Loucy (cell line): ENCODE data around the gene SPTLC3.

Experiments used
- H2AFZ ChIP-seq: fragments of 200-600 bp; sonication (generic); 2 replicates; pipeline ENCODE4 v1.6.0; 2016; ENCODE audit warnings: antibody characterized with exemption, mild to moderate bottlenecking, low read length, moderate library complexity
- H3F3A ChIP-seq: fragments of 200-600 bp; 2 replicates; pipeline ENCODE4 v1.6.0; 2016; ENCODE audit warnings: antibody characterized with exemption, low read depth, mild to moderate bottlenecking
- H3K27me3 ChIP-seq: fragments of 200-600 bp; sonication (generic); 2 replicates; pipeline ENCODE4 v1.6.1; 2014; ENCODE audit warnings: low read length, mild to moderate bottlenecking; ENCODE audit not compliant: insufficient read depth, poor library complexity, severe bottlenecking
- H3K36me3 ChIP-seq: fragments of 200-600 bp; sonication (generic); 2 replicates; pipeline ENCODE4 v1.6.1; 2016; ENCODE audit warnings: low read length; ENCODE audit not compliant: insufficient read depth
- H3K4me1 ChIP-seq: fragments of 200-600 bp; sonication (generic); 2 replicates; pipeline ENCODE4 v1.5.1; 2014; ENCODE audit warnings: low read length, mild to moderate bottlenecking; ENCODE audit not compliant: insufficient read depth, poor library complexity, severe bottlenecking
- H3K4me2 ChIP-seq: fragments of 200-600 bp; sonication (generic); 2 replicates; pipeline ENCODE4 v1.6.0; 2014; ENCODE audit warnings: antibody characterized with exemption, low read length, low read depth, mild to moderate bottlenecking; ENCODE audit not compliant: poor library complexity, severe bottlenecking
- H3K4me3 ChIP-seq: fragments of 200-600 bp; sonication (generic); 2 replicates; pipeline ENCODE4 v1.5.1; 2014; ENCODE audit warnings: low read length, mild to moderate bottlenecking, mixed read lengths; ENCODE audit not compliant: poor library complexity, severe bottlenecking
- H3K79me2 ChIP-seq: fragments of 200-600 bp; sonication (generic); 2 replicates; pipeline ENCODE4 v1.6.1; 2014; ENCODE audit warnings: low read length; ENCODE audit not compliant: insufficient read depth
- H3K9ac ChIP-seq: fragments of 200-600 bp; sonication (generic); 2 replicates; pipeline ENCODE4 v1.6.0; 2014; ENCODE audit warnings: mild to moderate bottlenecking, low read depth, low read length, moderate library complexity; ENCODE audit not compliant: poor library complexity, severe bottlenecking
- H3K9me2 ChIP-seq: fragments of 200-600 bp; sonication (generic); replicated peaks from 2 replicates; pipeline ENCODE4 v1.6.1; 2016; ENCODE audit warnings: low read depth, low read length, mixed read lengths
- H3K9me3 ChIP-seq: fragments of 200-600 bp; sonication (generic); 2 replicates; pipeline ENCODE4 v1.6.1; 2014; ENCODE audit warnings: mild to moderate bottlenecking, antibody characterized with exemption, low read length, low read depth; ENCODE audit not compliant: insufficient read depth
- H4K20me1 ChIP-seq: fragments of 200-600 bp; sonication (generic); 2 replicates; pipeline ENCODE4 v1.6.0; 2014; ENCODE audit warnings: antibody characterized with exemption, low read length, mild to moderate bottlenecking; ENCODE audit not compliant: insufficient read depth, poor library complexity, severe bottlenecking
- CTCF ChIP-seq: fragments of 200-600 bp; sonication (generic); conservative IDR thresholded peaks from 2 replicates; pipeline ENCODE4 v1.5.1; 2014; ENCODE audit warnings: mild to moderate bottlenecking, antibody characterized with exemption, low read length
- EZH2phosphoT487 ChIP-seq: fragments of 200-600 bp; IDR thresholded peaks from 2 replicates; pipeline ENCODE4 v1.6.1; 2018; ENCODE audit warnings: antibody characterized with exemption, mild to moderate bottlenecking, moderate library complexity, borderline replicate concordance

SPTLC3 gene

GRCh38 chr20:13041574-13042457, 33.0 kb downstream of the SPTLC3 start:
- no peak overlapping the region for H3K4me2 ChIP-seq
- TF ChIP-seq EZH2phosphoT487 (no peak), CTCF (no peak)
- H3K9me2 ChIP-seq = no peaks in the 10 kb centered on the region
- H3K4me1 ChIP-seq = no peaks in the 10 kb centered on the region
- H3K79me2 ChIP-seq = no peaks in the 10 kb centered on the region
- no peaks in the 10 kb centered on the region; the same call in 1 of the 2 replicates for H3K36me3 ChIP-seq
- H3K4me3 ChIP-seq = no peak overlapping the region
- H4K20me1 ChIP-seq = no peaks in the 10 kb centered on the region
- H3K9me3 ChIP-seq = no peaks in the 10 kb centered on the region
- H2AFZ ChIP-seq = no peak overlapping the region
- no peak overlapping the region for H3K9ac ChIP-seq
- no peaks in the 10 kb centered on the region for H3F3A ChIP-seq
- H3K27me3 ChIP-seq = no peaks in the 10 kb centered on the region

- H3F3A ChIP-seq = no peaks in the 10 kb centered on the region
- no peak overlapping the region for H3K9ac ChIP-seq
- H3K4me2 ChIP-seq = no peak overlapping the region
- H2AFZ ChIP-seq = no peak overlapping the region
- no peaks in the 10 kb centered on the region for H4K20me1 ChIP-seq
- H3K9me2 ChIP-seq = no peaks in the 10 kb centered on the region
- H3K9me3 ChIP-seq = no peaks in the 10 kb centered on the region
- no peaks in the 10 kb centered on the region for H3K27me3 ChIP-seq
- H3K4me1 ChIP-seq = no peaks in the 10 kb centered on the region
- no peaks in the 10 kb centered on the region; the same call in 1 of the 2 replicates for H3K36me3 ChIP-seq
- H3K4me3 ChIP-seq = no peak overlapping the region
- no peaks in the 10 kb centered on the region for H3K79me2 ChIP-seq
- no peak for TF ChIP-seq EZH2phosphoT487
- no peak for TF ChIP-seq CTCF
These were observed 33.7 kb downstream of the SPTLC3 start for GRCh38 chr20:13042458-13042794.

- Histone ChIP-seq H3K4me2 (no peak overlapping the region), H3K36me3 (no peaks in the 10 kb centered on the region; the same call in 1 of the 2 replicates), H3K79me2 (no peaks in the 10 kb centered on the region), H3K4me1 (no peaks in the 10 kb centered on the region), H3K4me3 (no peak overlapping the region), H3K9ac (no peak overlapping the region), H3K27me3 (no peaks in the 10 kb centered on the region), H2AFZ (no peak overlapping the region), H4K20me1 (no peaks in the 10 kb centered on the region), H3K9me2 (no peaks in the 10 kb centered on the region), H3K9me3 (no peaks in the 10 kb centered on the region), H3F3A (no peaks in the 10 kb centered on the region)
- TF ChIP-seq CTCF = no peak
- no peak for TF ChIP-seq EZH2phosphoT487
These were observed 37.6 kb downstream of the SPTLC3 start for GRCh38 chr20:13046409-13046808.
